GM18511 (cell line): ENCODE measurements around the gene TRMT6.
A peak's percentile ranks its signal among the peaks of the same experiment; 100 is the strongest.

Experiments used
- ATAC-seq: cut with Tn5 transposase; IDR thresholded peaks from one replicate; pipeline ENCODE4 v1.9.1; 2021; ENCODE audit warnings: mild to moderate bottlenecking, moderate library complexity; ENCODE audit not compliant: unreplicated experiment

Gene TRMT6

GRCh38 chr20:5950271-5951031, at the start of gene TRMT6, which contains the start of gene MCM8:
TSS of gene TRMT6 (minus strand) at chr20:5950533. CDS start at chr20:5950405, 128 bp downstream.
TSS of gene MCM8 (plus strand) at chr20:5950652. CDS start at chr20:5952016, 1,364 bp downstream.
- peak; percentile 98 for ATAC-seq

- no peak for ATAC-seq
Observed at GRCh38 chr20:5999783-6000182, 49.5 kb upstream of the TRMT6 start.

GRCh38 chr20:5996765-5997164, 46.4 kb upstream of the TRMT6 start:
- ATAC-seq, result peak; percentile 99

- no peak for ATAC-seq
Observed at GRCh38 chr20:5991623-5992441, 41.5 kb upstream of the TRMT6 start.

GRCh38 chr20:5990946-5991345, 40.6 kb upstream of the TRMT6 start:
- ATAC-seq, result no peak

GRCh38 chr20:5989539-5989938, 39.2 kb upstream of the TRMT6 start:
- ATAC-seq, result no peak

GRCh38 chr20:5987383-5987782, 37.0 kb upstream of the TRMT6 start:
- no peak for ATAC-seq

- ATAC-seq, result no peak
Observed at GRCh38 chr20:5980720-5981538, 30.6 kb upstream of the TRMT6 start.

GRCh38 chr20:5979801-5980200, 29.5 kb upstream of the TRMT6 start:
- ATAC-seq, result no peak

GRCh38 chr20:5977975-5978374, 27.6 kb upstream of the TRMT6 start:
- no peak for ATAC-seq

- no peak for ATAC-seq
Observed at GRCh38 chr20:5977223-5977622, 26.9 kb upstream of the TRMT6 start.

GRCh38 chr20:5975778-5976177, 25.4 kb upstream of the TRMT6 start:
- no peak for ATAC-seq

GRCh38 chr20:5974531-5974930, 24.2 kb upstream of the TRMT6 start:
- no peak for ATAC-seq

- ATAC-seq, result no peak
Observed at GRCh38 chr20:5973971-5974370, 23.6 kb upstream of the TRMT6 start.

- ATAC-seq, result no peak
Observed at GRCh38 chr20:5973172-5973571, 22.8 kb upstream of the TRMT6 start.

GRCh38 chr20:5971203-5971602, 20.9 kb upstream of the TRMT6 start:
- no peak for ATAC-seq

GRCh38 chr20:5970381-5970780, 20.0 kb upstream of the TRMT6 start:
- ATAC-seq, result no peak

- ATAC-seq, result no peak
Observed at GRCh38 chr20:5969940-5970339, 19.6 kb upstream of the TRMT6 start.

- no peak for ATAC-seq
Observed at GRCh38 chr20:5969348-5969935, 19.1 kb upstream of the TRMT6 start.

- ATAC-seq, result no peak
Observed at GRCh38 chr20:5968462-5968861, 18.1 kb upstream of the TRMT6 start.

GRCh38 chr20:5967469-5967868, 17.1 kb upstream of the TRMT6 start:
- no peak for ATAC-seq
